ENCODE data around the gene CPNE1.

CPNE1 gene

GRCh38 chr20:35704514-35705261 is 40.0 kb upstream of the CPNE1 start:
- Histone ChIP-seq H3K36me3 (ENCODE audit: insufficient read depth, low read length) (peaks cover 88% of the 10 kb centered on the region), H4K20me1 (ENCODE audit: insufficient read depth, low read length, poor library complexity, severe bottlenecking) (peaks cover 76% of the 10 kb centered on the region), H3K4me3 (ENCODE audit: low read length, poor library complexity, severe bottlenecking) (no peak overlapping the region), H3K4me2 (ENCODE audit: low read depth, low read length, poor library complexity, severe bottlenecking) (no peak overlapping the region), H3K9me2 (replicated peaks; ENCODE audit: low read depth, low read length) (no peaks in the 10 kb centered on the region), H3K79me2 (ENCODE audit: insufficient read depth, low read length) (peaks cover 50% of the 10 kb centered on the region), H3K9me3 (ENCODE audit: insufficient read depth, low read depth, low read length) (no peaks in the 10 kb centered on the region), H3K4me1 (ENCODE audit: insufficient read depth, low read length, poor library complexity, severe bottlenecking) (peaks cover 12% of the 10 kb centered on the region), H3K9ac (ENCODE audit: low read depth, low read length, poor library complexity, severe bottlenecking) (no peak overlapping the region), H3F3A (ENCODE audit: low read depth) (peaks cover 30% of the 10 kb centered on the region), H2AFZ (ENCODE audit: low read length) (no peak overlapping the region), H3K27me3 (ENCODE audit: insufficient read depth, low read length, poor library complexity, severe bottlenecking) (no peaks in the 10 kb centered on the region)
- TF ChIP-seq CTCF (conservative IDR thresholded peaks at IDR 0.05; ENCODE audit: low read length) = no peak

DNA sequence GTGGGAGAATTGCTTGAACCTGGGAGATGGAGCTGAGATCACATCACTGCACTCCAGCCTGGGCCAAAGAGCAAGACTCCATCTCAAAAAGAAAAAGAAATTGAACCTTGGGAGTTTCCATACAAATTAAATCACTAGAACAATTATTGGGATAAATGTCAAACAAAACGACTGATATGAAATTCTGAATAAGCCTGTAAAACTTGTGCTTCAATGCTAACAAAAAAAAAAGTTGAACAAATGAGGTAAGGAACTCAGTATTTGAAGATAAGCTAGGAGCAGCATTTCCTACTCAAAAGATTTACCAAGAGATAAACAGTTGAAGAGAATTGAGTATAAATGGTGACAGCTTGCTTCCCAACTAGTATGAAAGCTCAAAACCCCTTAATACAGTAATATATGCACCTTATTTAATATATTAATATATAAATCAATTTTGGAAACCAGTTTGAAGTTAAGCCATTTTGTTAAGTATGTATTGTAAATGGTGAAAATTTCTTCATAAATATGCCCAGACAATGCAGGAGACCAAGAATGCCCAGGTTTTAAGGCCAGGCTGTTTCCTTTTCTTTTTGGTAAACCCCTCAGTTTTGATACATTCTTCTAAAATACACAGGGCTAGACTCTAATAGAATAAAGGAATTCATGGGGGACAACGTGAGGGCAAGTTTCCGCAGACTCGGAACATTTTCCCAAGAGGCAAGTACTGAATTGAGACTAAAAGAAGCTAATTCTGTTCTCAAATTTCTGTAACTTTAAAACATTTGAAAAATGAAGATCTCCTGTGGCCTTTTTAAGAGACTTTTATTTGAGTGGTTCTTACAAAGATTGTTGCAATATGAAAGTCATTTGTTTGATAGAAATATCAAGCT is 38.4 kb upstream of the CPNE1 start:
- TF ChIP-seq CTCF (conservative IDR thresholded peaks at IDR 0.05; ENCODE audit: low read length) (no peak), EZH2phosphoT487 (IDR thresholded peaks at IDR 0.05; ENCODE audit: borderline replicate concordance) (no peak)
- peaks cover 42% of the 10 kb centered on the region; the same call in 1 of the 2 replicates for H3K79me2 ChIP-seq (ENCODE audit: insufficient read depth, low read length)
- H4K20me1 ChIP-seq (ENCODE audit: insufficient read depth, low read length, poor library complexity, severe bottlenecking) = peaks cover 63% of the 10 kb centered on the region
- peaks cover 71% of the 10 kb centered on the region for H3K36me3 ChIP-seq (ENCODE audit: insufficient read depth, low read length)
- H3K9ac ChIP-seq (ENCODE audit: low read depth, low read length, poor library complexity, severe bottlenecking) = no peak overlapping the region
- H3K27me3 ChIP-seq (ENCODE audit: insufficient read depth, low read length, poor library complexity, severe bottlenecking) = no peaks in the 10 kb centered on the region
- no peak overlapping the region for H2AFZ ChIP-seq (ENCODE audit: low read length)
- H3K9me3 ChIP-seq (ENCODE audit: insufficient read depth, low read depth, low read length) = no peaks in the 10 kb centered on the region
- peaks cover 17% of the 10 kb centered on the region for H3K4me1 ChIP-seq (ENCODE audit: insufficient read depth, low read length, poor library complexity, severe bottlenecking)
- H3K9me2 ChIP-seq (replicated peaks; ENCODE audit: low read depth, low read length) = no peaks in the 10 kb centered on the region
- no peak overlapping the region for H3K4me2 ChIP-seq (ENCODE audit: low read depth, low read length, poor library complexity, severe bottlenecking)
- no peak overlapping the region for H3K4me3 ChIP-seq (ENCODE audit: low read length, poor library complexity, severe bottlenecking)
- H3F3A ChIP-seq (ENCODE audit: low read depth) = peaks cover 30% of the 10 kb centered on the region

DNA sequence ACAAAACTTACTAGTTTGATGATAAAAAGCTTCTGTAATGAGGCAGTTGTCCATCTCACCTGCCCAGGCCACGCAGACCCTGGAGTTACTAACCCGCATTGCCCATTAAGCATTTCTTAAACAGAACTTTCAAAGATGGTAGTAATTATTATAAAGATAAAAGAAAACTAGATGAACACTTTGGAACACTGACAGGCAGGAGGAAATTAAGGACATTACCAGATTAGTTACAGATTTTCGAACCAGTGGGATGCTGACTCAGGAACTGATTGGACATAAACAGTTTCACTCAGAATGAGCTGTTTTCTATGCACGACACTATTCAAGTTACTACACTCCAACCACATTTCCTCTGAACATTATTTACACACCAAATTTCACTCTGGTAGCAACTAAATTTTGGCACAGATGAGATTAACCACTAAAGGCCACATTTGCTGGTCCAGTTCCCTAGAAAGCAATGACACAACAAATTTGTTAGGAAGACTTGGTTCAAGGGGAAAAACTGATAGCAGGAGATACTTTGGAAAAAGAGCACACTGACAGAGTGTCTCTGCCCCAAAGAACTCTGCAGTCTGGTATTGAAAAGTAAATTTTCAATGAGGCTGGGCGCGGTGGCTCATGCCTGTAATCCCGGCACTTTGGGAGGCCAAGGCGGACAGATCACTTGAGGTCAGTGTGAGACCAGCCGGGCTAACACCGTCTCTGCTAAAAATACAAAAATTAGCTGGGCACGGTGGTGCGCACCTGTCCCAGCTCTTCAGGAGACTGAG is 37.5 kb upstream of the CPNE1 start:
- Histone ChIP-seq H3F3A (ENCODE audit: low read depth) (peaks cover 30% of the 10 kb centered on the region), H3K9me3 (ENCODE audit: insufficient read depth, low read depth, low read length) (no peaks in the 10 kb centered on the region), H3K4me2 (ENCODE audit: low read depth, low read length, poor library complexity, severe bottlenecking) (no peak overlapping the region), H3K36me3 (ENCODE audit: insufficient read depth, low read length) (peaks cover 64% of the 10 kb centered on the region), H3K27me3 (ENCODE audit: insufficient read depth, low read length, poor library complexity, severe bottlenecking) (no peaks in the 10 kb centered on the region), H3K79me2 (ENCODE audit: insufficient read depth, low read length) (peaks cover 49% of the 10 kb centered on the region; the same call in 1 of the 2 replicates), H3K9me2 (replicated peaks; ENCODE audit: low read depth, low read length) (no peaks in the 10 kb centered on the region), H3K4me1 (ENCODE audit: insufficient read depth, low read length, poor library complexity, severe bottlenecking) (peaks cover 25% of the 10 kb centered on the region), H3K9ac (ENCODE audit: low read depth, low read length, poor library complexity, severe bottlenecking) (no peak overlapping the region), H2AFZ (ENCODE audit: low read length) (no peak overlapping the region), H3K4me3 (ENCODE audit: low read length, poor library complexity, severe bottlenecking) (no peak overlapping the region), H4K20me1 (ENCODE audit: insufficient read depth, low read length, poor library complexity, severe bottlenecking) (peaks cover 55% of the 10 kb centered on the region)
- TF ChIP-seq CTCF (conservative IDR thresholded peaks at IDR 0.05; ENCODE audit: low read length) = no peak
- no peak for TF ChIP-seq EZH2phosphoT487 (IDR thresholded peaks at IDR 0.05; ENCODE audit: borderline replicate concordance)
